Type B pancreatic cell (in vitro differentiated cells): ENCODE data around the gene ELFN1. TPM values are rescaled to one million over a fixed set of nuclear protein-coding genes. Genes with fewer than 3 reads are reported as not detected.
A peak's percentile ranks its signal among the peaks of the same experiment; 100 is the strongest.

Experiments used
- DNase-seq: peaks from one replicate; pipeline ENCODE4 v3.0.0; 2021; ENCODE audit warnings: mixed read lengths; ENCODE audit not compliant: unreplicated experiment; ENCODE audit errors: extremely low spot score
- H3K27ac Mint-ChIP-seq: 2 replicates; pipeline ENCODE4 v1.8.0; 2021; ENCODE audit warnings: mild to moderate bottlenecking, mixed read lengths
- H3K27me3 Mint-ChIP-seq: 2 replicates; pipeline ENCODE4 v1.8.0; 2021; ENCODE audit warnings: mixed read lengths
- H3K36me3 Mint-ChIP-seq: 2 replicates; pipeline ENCODE4 v1.8.0; 2021; ENCODE audit warnings: mixed read lengths
- H3K4me1 Mint-ChIP-seq: one replicate; pipeline ENCODE4 v1.8.0; 2021; ENCODE audit warnings: mixed read lengths; ENCODE audit not compliant: unreplicated experiment
- H3K4me3 Mint-ChIP-seq: 2 replicates; pipeline ENCODE4 v1.8.0; 2021; ENCODE audit warnings: mild to moderate bottlenecking, mixed read lengths
- H3K9me3 Mint-ChIP-seq: 2 replicates; pipeline ENCODE4 v1.8.0; 2021; ENCODE audit warnings: mixed read lengths
- total RNA-seq: library from RNA; stranded (reverse); gene quantifications from 2 replicates; pipeline ENCODE4 v1.2.1, GENCODE V29; 2021; ENCODE audit warnings: low replicate concordance
- TF ChIP-seq, protein P1 (sequence below): fragments of 200-600 bp; sonication (generic); conservative IDR thresholded peaks from 2 replicates; pipeline ENCODE4 v1.5.0; 2021; ENCODE audit warnings: antibody characterized with exemption, mild to moderate bottlenecking

Gene ELFN1
- total RNA-seq, 1 donor from 2014 or later: 5.8 TPM

DNA sequence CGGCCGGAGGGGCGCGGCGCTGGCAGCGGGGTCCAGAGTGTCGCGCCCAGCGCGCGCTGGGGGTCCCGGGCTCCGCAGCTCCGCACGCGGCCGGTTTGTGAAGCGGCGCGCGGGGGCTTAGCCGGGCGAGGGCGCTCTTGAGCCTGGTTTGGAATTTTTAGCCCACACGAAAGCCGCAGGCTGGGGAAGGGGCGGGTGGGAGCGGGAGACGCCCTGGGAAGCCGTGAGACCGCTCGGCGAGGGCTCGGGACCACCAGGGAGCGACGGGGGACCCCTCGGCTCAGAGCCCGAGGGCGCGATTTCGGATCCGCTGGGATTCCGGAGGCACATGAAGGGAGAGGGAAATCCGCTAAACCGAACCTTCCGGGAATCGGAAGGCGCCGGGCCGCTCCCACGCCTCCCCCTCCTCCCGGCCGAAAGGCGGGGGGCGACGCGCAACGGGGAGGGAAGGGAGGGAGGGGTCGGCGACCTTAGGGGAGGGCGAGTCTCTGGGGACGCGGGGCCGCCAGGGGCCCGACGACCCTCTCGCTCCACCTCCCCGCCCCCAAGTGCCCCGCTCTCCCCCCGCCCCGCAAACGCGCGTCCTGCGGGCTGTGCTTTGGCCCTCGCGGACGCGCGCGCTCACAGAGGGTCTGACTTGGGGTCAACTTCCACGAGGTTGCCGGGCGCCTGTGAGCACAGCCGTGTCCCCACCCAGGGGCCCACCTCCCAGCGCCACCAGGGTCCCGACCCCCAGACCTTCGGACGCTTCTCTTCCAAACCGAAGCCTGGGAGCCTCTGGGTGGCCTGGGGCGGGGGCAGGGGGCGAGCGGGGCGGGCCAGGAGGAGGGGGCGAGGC is 5.1 kb upstream of the ELFN1 start:
- Mint-ChIP-seq H3K27ac (no peak overlapping the region), H3K36me3 (no peaks in the 10 kb centered on the region), H3K4me3 (peak overlapping the region; percentile 51), H3K27me3 (peaks cover 51% of the 10 kb centered on the region), H3K4me1 (peaks cover 5% of the 10 kb centered on the region), H3K9me3 (no peaks in the 10 kb centered on the region)
- DNase-seq: peak; percentile 87
- TF ChIP-seq, protein P1, sequence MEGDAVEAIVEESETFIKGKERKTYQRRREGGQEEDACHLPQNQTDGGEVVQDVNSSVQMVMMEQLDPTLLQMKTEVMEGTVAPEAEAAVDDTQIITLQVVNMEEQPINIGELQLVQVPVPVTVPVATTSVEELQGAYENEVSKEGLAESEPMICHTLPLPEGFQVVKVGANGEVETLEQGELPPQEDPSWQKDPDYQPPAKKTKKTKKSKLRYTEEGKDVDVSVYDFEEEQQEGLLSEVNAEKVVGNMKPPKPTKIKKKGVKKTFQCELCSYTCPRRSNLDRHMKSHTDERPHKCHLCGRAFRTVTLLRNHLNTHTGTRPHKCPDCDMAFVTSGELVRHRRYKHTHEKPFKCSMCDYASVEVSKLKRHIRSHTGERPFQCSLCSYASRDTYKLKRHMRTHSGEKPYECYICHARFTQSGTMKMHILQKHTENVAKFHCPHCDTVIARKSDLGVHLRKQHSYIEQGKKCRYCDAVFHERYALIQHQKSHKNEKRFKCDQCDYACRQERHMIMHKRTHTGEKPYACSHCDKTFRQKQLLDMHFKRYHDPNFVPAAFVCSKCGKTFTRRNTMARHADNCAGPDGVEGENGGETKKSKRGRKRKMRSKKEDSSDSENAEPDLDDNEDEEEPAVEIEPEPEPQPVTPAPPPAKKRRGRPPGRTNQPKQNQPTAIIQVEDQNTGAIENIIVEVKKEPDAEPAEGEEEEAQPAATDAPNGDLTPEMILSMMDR: peak; percentile 87

GRCh38 chr7:1665549-1666316 is 4.3 kb upstream of the ELFN1 start:
- Mint-ChIP-seq H3K4me1 (peaks cover 5% of the 10 kb centered on the region), H3K27ac (no peak overlapping the region), H3K4me3 (no peak overlapping the region), H3K36me3 (no peaks in the 10 kb centered on the region), H3K9me3 (no peaks in the 10 kb centered on the region), H3K27me3 (peaks cover 46% of the 10 kb centered on the region)
- DNase-seq: no peak
- TF ChIP-seq, protein P1: no peak

DNA sequence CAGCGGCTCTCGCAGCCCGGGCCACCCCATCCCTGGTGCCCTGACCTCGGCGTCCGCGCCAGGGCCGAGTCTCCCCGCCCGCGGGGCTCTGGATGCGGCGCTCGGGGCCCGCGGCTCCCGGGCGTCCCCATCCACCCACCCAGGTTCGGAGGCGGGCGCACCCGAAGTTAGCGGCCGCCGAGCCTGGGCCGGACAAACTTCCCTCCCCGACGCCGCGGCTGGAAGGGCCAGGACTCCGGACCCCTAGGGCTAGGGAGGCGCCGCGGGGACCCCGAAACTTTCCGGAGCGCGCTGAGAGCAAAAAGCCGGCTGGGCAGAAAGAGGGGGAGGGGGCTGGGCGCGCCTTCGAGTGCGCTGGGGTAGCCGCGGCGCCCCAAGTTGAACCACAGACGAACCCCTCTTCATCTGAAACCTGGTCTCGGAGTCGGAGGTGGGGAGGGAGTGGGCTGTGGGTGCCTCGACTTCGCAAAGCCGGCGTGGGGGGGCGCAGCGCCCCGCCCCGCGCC is 3.7 kb upstream of the ELFN1 start:
- no peaks in the 10 kb centered on the region for H3K9me3 Mint-ChIP-seq
- H3K27ac Mint-ChIP-seq: no peak overlapping the region
- peaks cover 45% of the 10 kb centered on the region for H3K27me3 Mint-ChIP-seq
- DNase-seq: peak; percentile 71
- peaks cover 5% of the 10 kb centered on the region for H3K4me1 Mint-ChIP-seq
- H3K4me3 Mint-ChIP-seq: no peak overlapping the region
- no peaks in the 10 kb centered on the region for H3K36me3 Mint-ChIP-seq
- TF ChIP-seq, protein P1: no peak

GRCh38 chr7:1666823-1667565 is 3.1 kb upstream of the ELFN1 start:
- H3K4me3 Mint-ChIP-seq: peak overlapping the region; percentile 82
- no peaks in the 10 kb centered on the region for H3K9me3 Mint-ChIP-seq
- TF ChIP-seq, protein P1: no peak
- peaks cover 39% of the 10 kb centered on the region for H3K27me3 Mint-ChIP-seq
- no peaks in the 10 kb centered on the region for H3K36me3 Mint-ChIP-seq
- H3K4me1 Mint-ChIP-seq: peaks cover 5% of the 10 kb centered on the region
- DNase-seq: peak; percentile 72
- no peak overlapping the region for H3K27ac Mint-ChIP-seq
